Memory B cell (primary cell): ENCODE data around the gene PLPP3.

Experiments used
- ATAC-seq: fragments of 150-1000 bp; cut with Tn5 transposase; 2 replicates; pipeline ENCODE4 v1.10.0; 2021; ENCODE audit warnings: low read depth, mild to moderate bottlenecking, moderate library complexity
- DNase-seq, 2 donors: peaks; one replicate each; pipeline ENCODE4 v3.0.0; 2022; ENCODE audit warnings: low spot score in 2 of 2
- H3K27ac Mint-ChIP-seq: one replicate; pipeline ENCODE4 v1.8.0; 2022; ENCODE audit warnings: mild to moderate bottlenecking, moderate library complexity, mixed read lengths
- H3K27me3 Mint-ChIP-seq: one replicate; pipeline ENCODE4 v1.8.0; 2022; ENCODE audit warnings: mixed read lengths
- H3K36me3 Mint-ChIP-seq: one replicate; pipeline ENCODE4 v1.8.0; 2022; ENCODE audit warnings: mild to moderate bottlenecking, mixed read lengths
- H3K4me1 Mint-ChIP-seq: one replicate; pipeline ENCODE4 v1.8.0; 2022; ENCODE audit warnings: mixed read lengths
- H3K4me3 Mint-ChIP-seq: one replicate; pipeline ENCODE4 v1.8.0; 2022; ENCODE audit warnings: mild to moderate bottlenecking, moderate library complexity, mixed read lengths
- H3K9me3 Mint-ChIP-seq: one replicate; pipeline ENCODE4 v1.8.0; 2022; ENCODE audit warnings: mixed read lengths

The PLPP3 gene

GRCh38 chr1:56548571-56548970, 30.8 kb downstream of the PLPP3 start:
- Mint-ChIP-seq H3K4me1 (peaks cover 2% of the 10 kb centered on the region), H3K36me3 (no peaks in the 10 kb centered on the region), H3K9me3 (no peaks in the 10 kb centered on the region), H3K27ac (no peak overlapping the region), H3K27me3 (no peaks in the 10 kb centered on the region), H3K4me3 (no peak overlapping the region)
- DNase-seq (no peak), ATAC-seq (no peak)

DNA sequence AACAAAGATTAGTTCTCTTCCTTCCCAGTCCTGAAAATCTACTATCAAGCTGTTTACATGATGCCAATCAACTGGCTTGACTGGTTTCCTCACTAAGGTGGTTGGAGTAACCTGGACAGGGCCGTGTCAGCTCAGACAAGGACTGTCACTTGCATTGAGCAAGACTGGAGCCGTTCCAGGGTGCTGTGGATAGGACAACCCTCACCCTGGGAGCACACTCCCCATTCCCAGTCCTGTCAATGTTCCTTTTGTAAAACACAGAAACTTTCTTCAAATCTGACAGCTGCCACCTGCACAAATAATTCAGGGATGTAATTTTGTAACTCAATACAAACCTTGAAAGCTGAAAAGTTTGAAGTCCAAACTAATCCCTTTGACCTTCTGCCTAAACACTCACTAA, 31.4 kb downstream of the PLPP3 start:
- H3K9me3 Mint-ChIP-seq, result no peaks in the 10 kb centered on the region
- no peaks in the 10 kb centered on the region for H3K27me3 Mint-ChIP-seq
- no peak overlapping the region for H3K4me3 Mint-ChIP-seq
- H3K27ac Mint-ChIP-seq, result no peak overlapping the region
- no peaks in the 10 kb centered on the region for H3K4me1 Mint-ChIP-seq
- DNase-seq (no peak), ATAC-seq (no peak)
- H3K36me3 Mint-ChIP-seq, result no peaks in the 10 kb centered on the region

GRCh38 chr1:56547473-56547872, 31.9 kb downstream of the PLPP3 start:
- Mint-ChIP-seq H3K27ac (no peak overlapping the region), H3K9me3 (no peaks in the 10 kb centered on the region), H3K36me3 (no peaks in the 10 kb centered on the region), H3K4me1 (no peaks in the 10 kb centered on the region), H3K27me3 (no peaks in the 10 kb centered on the region), H3K4me3 (no peak overlapping the region)
- DNase-seq, result no peak
- no peak for ATAC-seq

DNA sequence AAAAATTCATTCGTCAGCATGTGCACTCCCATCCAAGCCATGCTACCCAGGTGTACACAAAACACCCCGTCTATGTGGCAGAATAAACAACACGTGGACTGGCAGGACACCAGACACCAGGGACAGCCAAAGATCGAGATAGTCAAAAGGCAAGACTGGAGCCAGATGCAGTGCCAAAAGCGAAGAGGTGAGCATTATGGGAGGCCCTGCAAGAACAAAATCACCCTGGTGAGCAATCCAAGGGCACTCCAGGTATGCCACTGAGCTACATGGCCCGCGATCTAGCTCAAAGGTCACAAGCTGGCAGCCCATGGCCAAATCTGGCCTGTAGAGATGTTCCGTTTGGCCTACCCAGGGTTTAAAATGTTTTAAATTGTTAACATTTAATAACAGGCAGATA, 33.7 kb downstream of the PLPP3 start:
- Mint-ChIP-seq H3K36me3 (no peaks in the 10 kb centered on the region), H3K27me3 (no peaks in the 10 kb centered on the region), H3K9me3 (no peaks in the 10 kb centered on the region), H3K4me3 (no peak overlapping the region), H3K27ac (no peak overlapping the region), H3K4me1 (peaks cover 2% of the 10 kb centered on the region)
- ATAC-seq (no peak), DNase-seq (no peak)

GRCh38 chr1:56543783-56544612, 35.4 kb downstream of the PLPP3 start:
- H3K4me3 Mint-ChIP-seq, result no peak overlapping the region
- H3K27me3 Mint-ChIP-seq, result no peaks in the 10 kb centered on the region
- peaks cover 2% of the 10 kb centered on the region for H3K4me1 Mint-ChIP-seq
- H3K9me3 Mint-ChIP-seq, result no peaks in the 10 kb centered on the region
- no peak for ATAC-seq
- no peak overlapping the region for H3K27ac Mint-ChIP-seq
- DNase-seq, result no peak
- peaks cover 2% of the 10 kb centered on the region for H3K36me3 Mint-ChIP-seq

GRCh38 chr1:56542651-56543050, 36.7 kb downstream of the PLPP3 start:
- ATAC-seq (no peak), DNase-seq (no peak)
- no peak overlapping the region for H3K4me3 Mint-ChIP-seq
- peaks cover 5% of the 10 kb centered on the region for H3K36me3 Mint-ChIP-seq
- no peak overlapping the region for H3K27ac Mint-ChIP-seq
- H3K27me3 Mint-ChIP-seq, result no peaks in the 10 kb centered on the region
- peaks cover 2% of the 10 kb centered on the region for H3K4me1 Mint-ChIP-seq
- no peaks in the 10 kb centered on the region for H3K9me3 Mint-ChIP-seq

DNA sequence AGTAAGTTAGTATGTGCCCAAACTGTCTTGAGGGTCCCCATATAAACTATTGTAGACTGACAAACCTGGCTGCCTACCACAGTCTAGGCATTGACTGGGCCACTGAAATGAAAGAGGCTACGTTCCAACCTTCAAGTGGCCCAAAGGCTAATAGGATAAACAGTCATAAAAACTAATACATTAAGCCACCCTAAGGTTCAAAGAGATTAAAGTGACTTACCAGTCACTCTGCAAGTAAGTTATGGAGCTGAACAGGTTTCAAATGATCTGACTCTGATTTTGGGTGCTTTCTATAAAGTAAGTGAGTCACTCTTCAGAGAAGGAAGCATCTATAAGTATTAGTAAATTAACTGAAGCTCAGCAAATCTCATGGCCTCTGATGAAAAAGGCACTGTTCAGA, 38.0 kb downstream of the PLPP3 start:
- H3K4me3 Mint-ChIP-seq, result no peak overlapping the region
- H3K4me1 Mint-ChIP-seq, result peaks cover 2% of the 10 kb centered on the region
- H3K36me3 Mint-ChIP-seq, result peaks cover 5% of the 10 kb centered on the region
- DNase-seq (no peak), ATAC-seq (no peak)
- H3K27ac Mint-ChIP-seq, result no peak overlapping the region
- no peaks in the 10 kb centered on the region for H3K27me3 Mint-ChIP-seq
- H3K9me3 Mint-ChIP-seq, result no peaks in the 10 kb centered on the region

GRCh38 chr1:56540467-56540866, 38.9 kb downstream of the PLPP3 start:
- Mint-ChIP-seq H3K4me3 (no peak overlapping the region), H3K27ac (no peak overlapping the region), H3K9me3 (no peaks in the 10 kb centered on the region), H3K27me3 (no peaks in the 10 kb centered on the region), H3K36me3 (peaks cover 5% of the 10 kb centered on the region), H3K4me1 (peaks cover 2% of the 10 kb centered on the region)
- ATAC-seq (no peak), DNase-seq (no peak)

GRCh38 chr1:56539520-56539931, 39.8 kb downstream of the PLPP3 start:
- no peak overlapping the region for H3K4me3 Mint-ChIP-seq
- no peaks in the 10 kb centered on the region for H3K9me3 Mint-ChIP-seq
- no peaks in the 10 kb centered on the region for H3K27me3 Mint-ChIP-seq
- H3K27ac Mint-ChIP-seq, result no peak overlapping the region
- peaks cover 6% of the 10 kb centered on the region for H3K36me3 Mint-ChIP-seq
- H3K4me1 Mint-ChIP-seq, result peaks cover 2% of the 10 kb centered on the region
- no peak for DNase-seq
- ATAC-seq, result no peak

- ATAC-seq, result no peak
- H3K4me1 Mint-ChIP-seq, result peaks cover 2% of the 10 kb centered on the region
- peaks cover 8% of the 10 kb centered on the region for H3K36me3 Mint-ChIP-seq
- H3K27ac Mint-ChIP-seq, result no peak overlapping the region
- DNase-seq, result no peak
- no peak overlapping the region for H3K4me3 Mint-ChIP-seq
- H3K27me3 Mint-ChIP-seq, result no peaks in the 10 kb centered on the region
- no peaks in the 10 kb centered on the region for H3K9me3 Mint-ChIP-seq
Observed at GRCh38 chr1:56538532-56538931, 40.8 kb downstream of the PLPP3 start.

DNA sequence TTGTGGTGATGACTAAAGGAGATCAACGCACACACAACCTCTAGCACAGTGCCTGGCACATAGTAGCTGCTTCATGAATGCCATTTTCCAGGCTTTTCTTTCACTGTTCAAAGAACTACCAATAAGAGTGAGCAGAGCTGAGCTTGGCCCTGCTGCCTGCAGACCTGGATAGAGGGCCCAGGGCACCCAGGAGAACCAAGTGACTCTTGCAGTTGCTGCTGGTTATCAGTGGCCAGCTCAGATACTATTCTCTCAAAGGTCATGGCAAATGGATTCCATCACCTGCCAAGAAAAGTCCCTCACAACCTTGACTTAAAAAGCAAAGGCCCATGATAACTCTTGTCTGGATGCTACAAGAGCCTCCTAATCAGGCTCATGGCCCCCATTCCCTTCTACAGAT, 41.7 kb downstream of the PLPP3 start:
- DNase-seq (no peak), ATAC-seq (no peak)
- no peak overlapping the region for H3K27ac Mint-ChIP-seq
- H3K27me3 Mint-ChIP-seq, result no peaks in the 10 kb centered on the region
- H3K9me3 Mint-ChIP-seq, result no peaks in the 10 kb centered on the region
- peaks cover 8% of the 10 kb centered on the region for H3K36me3 Mint-ChIP-seq
- H3K4me1 Mint-ChIP-seq, result peaks cover 2% of the 10 kb centered on the region
- no peak overlapping the region for H3K4me3 Mint-ChIP-seq

DNA sequence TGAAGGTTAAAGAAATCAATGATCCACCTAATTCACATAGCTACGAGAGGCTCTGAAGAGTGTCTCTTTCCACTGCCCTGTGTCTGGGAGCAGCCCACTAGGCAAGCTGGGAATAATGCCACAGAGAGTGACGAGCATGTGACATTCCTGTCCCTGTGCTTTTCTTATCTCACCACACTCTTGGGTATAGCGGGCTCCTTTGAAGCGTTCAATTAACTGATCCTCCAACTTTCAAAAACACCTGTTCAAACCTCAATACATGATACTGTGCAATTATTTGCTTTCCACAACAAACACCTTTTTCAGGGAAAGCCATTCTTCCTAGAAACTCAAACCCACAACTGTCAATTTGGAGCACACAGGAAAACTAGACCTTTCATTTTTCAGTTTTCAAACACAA, 43.4 kb downstream of the PLPP3 start:
- Mint-ChIP-seq H3K36me3 (peaks cover 8% of the 10 kb centered on the region), H3K9me3 (no peaks in the 10 kb centered on the region), H3K4me1 (peaks cover 2% of the 10 kb centered on the region), H3K27me3 (no peaks in the 10 kb centered on the region), H3K27ac (no peak overlapping the region), H3K4me3 (no peak overlapping the region)
- ATAC-seq (no peak), DNase-seq (no peak)

DNA sequence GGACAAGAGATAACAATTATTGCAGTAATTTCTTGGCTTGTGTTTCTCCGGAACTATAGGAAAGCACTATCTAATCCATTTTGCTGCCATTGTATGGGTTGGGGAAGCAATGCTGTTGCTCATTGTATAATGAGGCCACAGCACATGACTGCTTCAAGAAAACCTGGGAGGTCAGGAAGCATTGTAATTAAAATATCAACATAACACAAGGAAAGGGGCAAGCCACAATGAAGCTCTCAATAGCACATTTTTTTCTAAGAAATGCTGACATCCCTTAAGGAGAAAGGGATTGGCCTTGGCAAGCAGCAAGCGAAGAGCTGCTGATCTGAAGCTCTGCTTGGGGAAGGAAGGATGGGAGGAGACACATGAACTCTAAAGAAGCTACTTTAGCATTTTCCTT, 44.0 kb downstream of the PLPP3 start:
- Mint-ChIP-seq H3K27me3 (no peaks in the 10 kb centered on the region), H3K27ac (no peak overlapping the region), H3K36me3 (peaks cover 8% of the 10 kb centered on the region), H3K9me3 (no peaks in the 10 kb centered on the region), H3K4me3 (no peak overlapping the region), H3K4me1 (no peaks in the 10 kb centered on the region)
- no peak for DNase-seq
- ATAC-seq, result no peak

DNA sequence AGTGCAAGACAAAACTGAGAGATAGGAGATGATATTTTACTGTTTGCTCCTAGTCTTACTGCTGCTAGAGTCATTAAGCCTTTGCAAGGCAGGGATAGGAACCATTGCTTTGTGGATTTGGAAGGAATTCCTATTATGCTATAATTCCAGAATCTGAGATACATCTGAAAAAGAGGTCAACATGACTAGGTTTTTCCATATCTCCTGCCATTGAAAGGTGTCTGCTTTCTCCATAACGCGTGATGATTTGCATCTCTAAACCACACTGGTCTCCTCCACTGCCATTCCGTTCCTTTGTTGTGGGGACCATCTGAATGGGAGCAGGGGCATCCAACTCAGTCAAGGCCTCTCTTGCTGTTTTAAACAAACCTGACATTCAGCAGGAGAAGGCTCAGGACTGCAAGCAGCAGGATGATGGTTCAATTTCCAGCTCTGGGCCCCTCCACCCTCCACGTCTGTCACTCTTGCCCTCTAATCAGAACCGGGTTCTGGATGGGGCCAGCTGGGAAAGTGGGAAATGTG, 45.2 kb downstream of the PLPP3 start:
- no peaks in the 10 kb centered on the region for H3K9me3 Mint-ChIP-seq
- H3K36me3 Mint-ChIP-seq, result peaks cover 6% of the 10 kb centered on the region
- no peak overlapping the region for H3K4me3 Mint-ChIP-seq
- no peaks in the 10 kb centered on the region for H3K27me3 Mint-ChIP-seq
- no peaks in the 10 kb centered on the region for H3K4me1 Mint-ChIP-seq
- DNase-seq (no peak), ATAC-seq (no peak)
- no peak overlapping the region for H3K27ac Mint-ChIP-seq

DNA sequence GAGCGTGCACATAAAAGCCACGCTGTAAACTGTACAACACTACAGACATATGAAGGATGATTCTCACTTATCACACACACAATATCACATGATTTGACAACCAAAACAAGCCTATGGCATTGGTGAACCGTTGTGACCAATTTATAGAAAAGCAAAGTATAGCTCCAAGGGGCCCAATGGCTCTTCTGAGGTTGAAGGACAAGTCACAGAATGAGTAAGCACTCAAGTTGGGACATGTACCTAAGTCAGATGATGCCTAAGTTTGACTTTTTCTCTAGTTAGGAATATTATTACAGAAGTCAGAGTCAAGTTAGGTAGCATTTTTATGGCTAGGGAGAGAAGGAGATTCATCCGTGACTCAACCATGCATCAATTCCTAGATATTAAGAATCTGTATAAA, 45.7 kb downstream of the PLPP3 start:
- H3K9me3 Mint-ChIP-seq, result no peaks in the 10 kb centered on the region
- H3K4me1 Mint-ChIP-seq, result peaks cover 2% of the 10 kb centered on the region
- no peaks in the 10 kb centered on the region for H3K27me3 Mint-ChIP-seq
- DNase-seq, result no peak
- no peak for ATAC-seq
- H3K27ac Mint-ChIP-seq, result no peak overlapping the region
- H3K36me3 Mint-ChIP-seq, result peaks cover 6% of the 10 kb centered on the region
- no peak overlapping the region for H3K4me3 Mint-ChIP-seq
